Measurements from ENCODE around the gene MAPK12. TPM values are rescaled to one million over a fixed set of nuclear protein-coding genes. Genes with fewer than 3 reads are reported as not detected.

MAPK12 gene
- total and polyA plus RNA-seq, 2 of the 4 experiments (the other 2 are of a cell fraction): 41.0 to 56.3 TPM

DNA sequence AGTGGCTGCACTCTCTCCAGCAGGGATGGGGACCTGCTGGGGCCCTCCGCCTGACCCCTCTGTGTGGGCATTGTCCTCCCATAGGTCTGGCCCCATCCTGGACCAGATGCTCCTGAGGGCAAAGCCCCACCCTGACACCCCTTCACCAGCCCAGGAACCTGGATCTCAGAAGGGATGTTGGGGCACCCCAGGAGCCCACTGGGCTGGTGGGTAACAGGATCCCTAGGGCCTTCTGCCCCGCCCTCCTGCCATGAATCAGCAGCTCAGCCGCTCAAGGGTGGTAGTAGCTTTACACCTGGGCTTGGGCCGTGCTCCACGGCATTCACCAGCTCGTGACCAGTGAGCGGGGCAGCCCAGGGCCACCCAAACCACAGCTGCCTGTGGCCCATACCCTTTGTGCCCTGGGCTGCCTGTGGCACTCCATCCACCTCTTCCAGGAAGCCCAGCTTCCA lies 1.0 kb upstream of the MAPK12 start:
- BruUV-seq (replicated peaks): no TSS peak
- no peak overlapping the region for H2BK120ac ChIP-seq (ENCODE audit: low read depth, low read length)
- ChIA-PET CTCF (no interaction called here), POLR2A (ENCODE audit: unreplicated experiment) (no interaction called here)
- intact Hi-C loops (cut with micrococcal nuclease): no loop called here
- peak overlapping the region; percentile 96 for H2AK5ac ChIP-seq (ENCODE audit: low read depth, low read length)
- H3K9ac ChIP-seq (ENCODE audit: low read depth, low read length): no peak overlapping the region
- ATAC-seq (ENCODE audit: low read depth) (no peak), DNase-seq (no peak)
- peaks cover 4% of the 10 kb centered on the region; the same call in 1 of the 2 replicates for H3K36me3 ChIP-seq (ENCODE audit: control insufficient read depth, insufficient read depth, low read length)
- peak overlapping the region; percentile 47; the same call in 1 of the 2 replicates for H4K91ac ChIP-seq (ENCODE audit: insufficient read depth, low read depth, low read length)
- peak overlapping the region; percentile 86 for H3K4ac ChIP-seq (ENCODE audit: low read depth, low read length)
- no peak overlapping the region for H3K4me2 ChIP-seq (ENCODE audit: low read depth, low read length)
- peaks cover 24% of the 10 kb centered on the region for H4K20me1 ChIP-seq (ENCODE audit: insufficient read depth, low read length)
- H2BK15ac ChIP-seq (ENCODE audit: low read depth, low read length): no peak overlapping the region
- peak overlapping the region in 1 of 2 experiments; percentile 25; a peak in 1 of 4 replicates for H4K8ac ChIP-seq (ENCODE audit: low read depth in 2 of 2, low read length in 2 of 2)
- no peak overlapping the region for H3K56ac ChIP-seq (ENCODE audit: extremely low read depth, insufficient read depth, low read length)
- in situ Hi-C loops (cut with MboI; ENCODE audit: low sequenced_read_pairs): no loop called here
- dilution Hi-C loops (cut with HindIII; ENCODE audit: low sequenced_read_pairs, unreplicated experiment): no loop called here
- no peaks in the 10 kb centered on the region for H3K27me3 ChIP-seq (ENCODE audit: control insufficient read depth, insufficient read depth, low read length)
- peak overlapping the region; percentile 95 for H2AK9ac ChIP-seq (replicated peaks; ENCODE audit: low read depth, low read length, poor library complexity)
- H4K5ac ChIP-seq (ENCODE audit: low read depth, low read length): no peak overlapping the region
- peaks cover 17% of the 10 kb centered on the region for H3K4me1 ChIP-seq (ENCODE audit: control insufficient read depth, insufficient read depth, low read length)
- H2BK20ac ChIP-seq (ENCODE audit: low read depth, low read length): no peak overlapping the region
- peak overlapping the region; percentile 8 for H2BK5ac ChIP-seq (ENCODE audit: low read depth, low read length, poor library complexity, severe bottlenecking)
- no peak overlapping the region for H3K27ac ChIP-seq (ENCODE audit: insufficient read depth, low read length)
- H3K9me3 ChIP-seq (ENCODE audit: control insufficient read depth, insufficient read depth, low read length): no peaks in the 10 kb centered on the region
- no peak overlapping the region for H3K14ac ChIP-seq (replicated peaks; ENCODE audit: low read depth, low read length)
- H2AFZ ChIP-seq (replicated peaks; ENCODE audit: low read length, poor library complexity): peak overlapping the region; percentile 63
- no peak overlapping the region for H3K18ac ChIP-seq (ENCODE audit: low read depth, low read length)
- no peak overlapping the region for H3K4me3 ChIP-seq (ENCODE audit: insufficient read depth, low read depth, low read length)
- no peak overlapping the region for H3K23ac ChIP-seq (ENCODE audit: low read depth, low read length)
- H3K9me1 ChIP-seq (ENCODE audit: insufficient read depth, low read length): peaks cover 4% of the 10 kb centered on the region; the same call in 1 of the 2 replicates
- peaks cover 9 to 38% of the 10 kb centered on the region in 2 experiments; a peak in 3 of 4 replicates for H3K79me1 ChIP-seq (ENCODE audit: low read depth in 1 of 2, low read length in 2 of 2)
- WGBS, 2 experiments (ENCODE audit: extremely low coverage in 2 of 2, insufficient read length in 1 of 2): no CpG with 5 or more reads among the region's 7 CpGs
- TF ChIP-seq, protein P1, sequence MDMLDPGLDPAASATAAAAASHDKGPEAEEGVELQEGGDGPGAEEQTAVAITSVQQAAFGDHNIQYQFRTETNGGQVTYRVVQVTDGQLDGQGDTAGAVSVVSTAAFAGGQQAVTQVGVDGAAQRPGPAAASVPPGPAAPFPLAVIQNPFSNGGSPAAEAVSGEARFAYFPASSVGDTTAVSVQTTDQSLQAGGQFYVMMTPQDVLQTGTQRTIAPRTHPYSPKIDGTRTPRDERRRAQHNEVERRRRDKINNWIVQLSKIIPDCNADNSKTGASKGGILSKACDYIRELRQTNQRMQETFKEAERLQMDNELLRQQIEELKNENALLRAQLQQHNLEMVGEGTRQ (IDR thresholded peaks at IDR 0.05; ENCODE audit: low read depth, low read length): no peak
- TF ChIP-seq BHLHE40 (IDR thresholded peaks at IDR 0.05; ENCODE audit: low read depth, low read length): no peak
- TF ChIP-seq SMC3 (IDR thresholded peaks at IDR 0.05; ENCODE audit: low read depth, low read length): no peak
- no peak for TF ChIP-seq RFX5 (IDR thresholded peaks at IDR 0.05; ENCODE audit: low read depth, low read length)
- no peak for TF ChIP-seq MXI1 (IDR thresholded peaks at IDR 0.05; ENCODE audit: borderline replicate concordance, low read depth, low read length)
- no peak for TF ChIP-seq RCOR1 (IDR thresholded peaks at IDR 0.05; ENCODE audit: insufficient replicate concordance, low read length)
- TF ChIP-seq, protein P2, sequence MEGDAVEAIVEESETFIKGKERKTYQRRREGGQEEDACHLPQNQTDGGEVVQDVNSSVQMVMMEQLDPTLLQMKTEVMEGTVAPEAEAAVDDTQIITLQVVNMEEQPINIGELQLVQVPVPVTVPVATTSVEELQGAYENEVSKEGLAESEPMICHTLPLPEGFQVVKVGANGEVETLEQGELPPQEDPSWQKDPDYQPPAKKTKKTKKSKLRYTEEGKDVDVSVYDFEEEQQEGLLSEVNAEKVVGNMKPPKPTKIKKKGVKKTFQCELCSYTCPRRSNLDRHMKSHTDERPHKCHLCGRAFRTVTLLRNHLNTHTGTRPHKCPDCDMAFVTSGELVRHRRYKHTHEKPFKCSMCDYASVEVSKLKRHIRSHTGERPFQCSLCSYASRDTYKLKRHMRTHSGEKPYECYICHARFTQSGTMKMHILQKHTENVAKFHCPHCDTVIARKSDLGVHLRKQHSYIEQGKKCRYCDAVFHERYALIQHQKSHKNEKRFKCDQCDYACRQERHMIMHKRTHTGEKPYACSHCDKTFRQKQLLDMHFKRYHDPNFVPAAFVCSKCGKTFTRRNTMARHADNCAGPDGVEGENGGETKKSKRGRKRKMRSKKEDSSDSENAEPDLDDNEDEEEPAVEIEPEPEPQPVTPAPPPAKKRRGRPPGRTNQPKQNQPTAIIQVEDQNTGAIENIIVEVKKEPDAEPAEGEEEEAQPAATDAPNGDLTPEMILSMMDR (conservative IDR thresholded peaks at IDR 0.05; ENCODE audit: low read depth, low read length): no peak
- TF ChIP-seq, protein P3, sequence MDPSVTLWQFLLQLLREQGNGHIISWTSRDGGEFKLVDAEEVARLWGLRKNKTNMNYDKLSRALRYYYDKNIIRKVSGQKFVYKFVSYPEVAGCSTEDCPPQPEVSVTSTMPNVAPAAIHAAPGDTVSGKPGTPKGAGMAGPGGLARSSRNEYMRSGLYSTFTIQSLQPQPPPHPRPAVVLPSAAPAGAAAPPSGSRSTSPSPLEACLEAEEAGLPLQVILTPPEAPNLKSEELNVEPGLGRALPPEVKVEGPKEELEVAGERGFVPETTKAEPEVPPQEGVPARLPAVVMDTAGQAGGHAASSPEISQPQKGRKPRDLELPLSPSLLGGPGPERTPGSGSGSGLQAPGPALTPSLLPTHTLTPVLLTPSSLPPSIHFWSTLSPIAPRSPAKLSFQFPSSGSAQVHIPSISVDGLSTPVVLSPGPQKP (IDR thresholded peaks at IDR 0.05; ENCODE audit: borderline replicate concordance, low read depth, low read length): no peak
- TF ChIP-seq MAFK (IDR thresholded peaks at IDR 0.05; ENCODE audit: low read depth, low read length): no peak
- no peak for TF ChIP-seq CEBPB (IDR thresholded peaks at IDR 0.05; ENCODE audit: low read depth, low read length)
- TF ChIP-seq MAZ (IDR thresholded peaks at IDR 0.05; ENCODE audit: borderline replicate concordance, low read depth, low read length): no peak
- TF ChIP-seq NFE2L2 (IDR thresholded peaks at IDR 0.05; ENCODE audit: low read depth, low read length): no peak
- TF ChIP-seq FOS (IDR thresholded peaks at IDR 0.05; ENCODE audit: low read depth, low read length): no peak
